BLaER1 treated with 17β-estradiol and CSF1 and Interleukin-3, amounts not matched to agents 10 nM and 100 nM (cell line): ENCODE results near the gene SETD9.

ENCODE experiments used
- H3K27ac ChIP-seq, 11 experiments: shearing (Covaris generic); formaldehyde crosslinking; 2 replicates each; pipeline ENCODE4 v1.8.1; 2022
- H3K27me3 ChIP-seq, 11 experiments: shearing (Covaris generic); formaldehyde crosslinking; 2 replicates each; pipeline ENCODE4 v1.8.1; 2022
- H3K36me3 ChIP-seq, 11 experiments: shearing (Covaris generic); formaldehyde crosslinking; 2 replicates each; pipeline ENCODE4 v1.8.1; 2022
- H3K4me1 ChIP-seq, 10 experiments: shearing (Covaris generic); formaldehyde crosslinking; 2 replicates each; pipeline ENCODE4 v1.8.1; 2022
- H3K4me2 ChIP-seq, 11 experiments: shearing (Covaris generic); formaldehyde crosslinking; 2 replicates each; pipeline ENCODE4 v1.8.1; 2022
- H3K4me3 ChIP-seq, 10 experiments: shearing (Covaris generic); formaldehyde crosslinking; 2 replicates each; pipeline ENCODE4 v1.8.1; 2022
- H3K9ac ChIP-seq, 11 experiments: shearing (Covaris generic); formaldehyde crosslinking; 2 replicates each; pipeline ENCODE4 v1.8.1; 2022
- H3K9me3 ChIP-seq, 11 experiments: shearing (Covaris generic); formaldehyde crosslinking; replicated peaks in 1 of 11; 2 replicates each; pipeline ENCODE4 v1.8.1; 2022
- H4K20me1 ChIP-seq, 11 experiments: shearing (Covaris generic); formaldehyde crosslinking; 2 replicates each; pipeline ENCODE4 v1.8.1; 2022
- Cebpa-rat ChIP-seq, 11 experiments: shearing (Covaris generic); IDR thresholded peaks; 2 replicates each; pipeline ENCODE4 v1.8.1; 2022

The SETD9 gene

GRCh38 chr5:56893251-56893951, 16.0 kb upstream of the SETD9 start:
- no peak overlapping the region for H3K4me3 ChIP-seq
- no peaks in the 10 kb centered on the region for H3K27me3 ChIP-seq
- H3K9ac ChIP-seq, result no peak overlapping the region
- peaks cover 73 to 91% (median 82%) of the 10 kb centered on the region in 11 experiments for H3K36me3 ChIP-seq
- peaks cover 0 to 5% (median 0%) of the 10 kb centered on the region in 10 experiments; a peak in 1 of 20 replicates for H3K4me1 ChIP-seq
- H4K20me1 ChIP-seq, result peaks cover 0 to 87% (median 8%) of the 10 kb centered on the region in 11 experiments; a peak in 10 of 22 replicates
- no peak overlapping the region for H3K27ac ChIP-seq
- no peak overlapping the region for H3K4me2 ChIP-seq
- H3K9me3 ChIP-seq, result peaks cover 0 to 7% (median 0%) of the 10 kb centered on the region in 11 experiments; a peak in 2 of 22 replicates
- no peak for TF ChIP-seq Cebpa-rat (IDR thresholded peaks at IDR 0.05)

- H3K27me3 ChIP-seq, result no peaks in the 10 kb centered on the region
- H3K4me2 ChIP-seq, result no peak overlapping the region
- peak in 6 of 11 experiments; percentile 13 to 45 (median 34); a peak in 4 of 22 replicates for TF ChIP-seq Cebpa-rat (IDR thresholded peaks at IDR 0.05)
- no peaks in the 10 kb centered on the region for H3K9me3 ChIP-seq
- H3K9ac ChIP-seq, result no peak overlapping the region
- peaks cover 41 to 57% (median 51%) of the 10 kb centered on the region in 11 experiments for H3K36me3 ChIP-seq
- H3K27ac ChIP-seq, result no peak overlapping the region
- H3K4me3 ChIP-seq, result no peak overlapping the region
- H4K20me1 ChIP-seq, result peaks cover 0 to 54% (median 6%) of the 10 kb centered on the region in 11 experiments; a peak in 9 of 22 replicates
- peaks cover 17 to 28% (median 19%) of the 10 kb centered on the region in 10 experiments for H3K4me1 ChIP-seq
Observed at GRCh38 chr5:56896763-56897162, 12.6 kb upstream of the SETD9 start.

- Histone ChIP-seq H3K36me3 (peaks cover 34 to 43% (median 38%) of the 10 kb centered on the region in 11 experiments), H3K4me3 (no peak overlapping the region), H3K4me1 (peaks cover 17 to 28% (median 19%) of the 10 kb centered on the region in 10 experiments), H3K9ac (no peak overlapping the region), H3K4me2 (no peak overlapping the region), H3K27me3 (no peaks in the 10 kb centered on the region), H4K20me1 (peaks cover 0 to 40% (median 6%) of the 10 kb centered on the region in 11 experiments; a peak in 9 of 22 replicates), H3K27ac (no peak overlapping the region), H3K9me3 (no peaks in the 10 kb centered on the region)
- TF ChIP-seq Cebpa-rat (IDR thresholded peaks at IDR 0.05), result no peak
Observed at GRCh38 chr5:56898213-56898612, 11.2 kb upstream of the SETD9 start.

GRCh38 chr5:56900395-56900794, 9.0 kb upstream of the SETD9 start:
- Histone ChIP-seq H3K4me2 (peak overlapping the region; percentile 59 to 94 (median 76)), H3K36me3 (peaks cover 13 to 22% (median 17%) of the 10 kb centered on the region in 11 experiments; a peak in 21 of 22 replicates), H3K4me3 (peak overlapping the region in 5 of 10 experiments; percentile 8 to 53 (median 39); a peak in 6 of 20 replicates), H3K27me3 (no peaks in the 10 kb centered on the region), H3K4me1 (peaks cover 17 to 28% (median 19%) of the 10 kb centered on the region in 10 experiments), H3K9ac (peak overlapping the region in 10 of 11 experiments; percentile 4 to 49 (median 33); a peak in 12 of 22 replicates), H3K27ac (peak overlapping the region in 8 of 11 experiments; percentile 6 to 49 (median 30); a peak in 12 of 22 replicates), H3K9me3 (peaks cover 0 to 11% (median 0%) of the 10 kb centered on the region in 11 experiments; a peak in 5 of 22 replicates), H4K20me1 (peaks cover 0 to 18% (median 0%) of the 10 kb centered on the region in 11 experiments; a peak in 5 of 22 replicates)
- no peak for TF ChIP-seq Cebpa-rat (IDR thresholded peaks at IDR 0.05)

- no peak for TF ChIP-seq Cebpa-rat (IDR thresholded peaks at IDR 0.05)
- peak overlapping the region in 9 of 11 experiments; percentile 4 to 49 (median 36); a peak in 11 of 22 replicates for H3K9ac ChIP-seq
- H3K4me1 ChIP-seq, result peaks cover 17 to 28% (median 19%) of the 10 kb centered on the region in 10 experiments
- peaks cover 10 to 15% (median 12%) of the 10 kb centered on the region in 11 experiments; a peak in 21 of 22 replicates for H3K36me3 ChIP-seq
- H3K4me2 ChIP-seq, result peak overlapping the region; percentile 59 to 94 (median 76)
- H3K27me3 ChIP-seq, result no peaks in the 10 kb centered on the region
- peak overlapping the region in 5 of 10 experiments; percentile 8 to 53 (median 39); a peak in 6 of 20 replicates for H3K4me3 ChIP-seq
- H3K27ac ChIP-seq, result peak overlapping the region in 7 of 11 experiments; percentile 12 to 49 (median 32); a peak in 8 of 22 replicates
- H3K9me3 ChIP-seq, result peaks cover 0 to 11% (median 0%) of the 10 kb centered on the region in 11 experiments; a peak in 6 of 22 replicates
- peaks cover 0 to 12% (median 0%) of the 10 kb centered on the region in 11 experiments; a peak in 5 of 22 replicates for H4K20me1 ChIP-seq
Observed at GRCh38 chr5:56900858-56901578, 8.4 kb upstream of the SETD9 start.

GRCh38 chr5:56908942-56909293, 478 bp upstream of the SETD9 start:
- Histone ChIP-seq H3K36me3 (peaks cover 0 to 13% (median 9%) of the 10 kb centered on the region in 11 experiments; a peak in 15 of 22 replicates), H3K9ac (peak overlapping the region; percentile 83 to 96 (median 91)), H3K4me3 (peak overlapping the region; percentile 58 to 78 (median 72)), H4K20me1 (no peaks in the 10 kb centered on the region), H3K4me1 (peaks cover 10 to 27% (median 24%) of the 10 kb centered on the region in 10 experiments), H3K9me3 (peaks cover 0 to 14% (median 3%) of the 10 kb centered on the region in 11 experiments; a peak in 8 of 22 replicates), H3K4me2 (peak overlapping the region; percentile 86 to 98 (median 90)), H3K27ac (peak overlapping the region; percentile 77 to 96 (median 91)), H3K27me3 (peaks cover 4 to 30% (median 24%) of the 10 kb centered on the region in 11 experiments; a peak in 17 of 22 replicates)
- no peak for TF ChIP-seq Cebpa-rat (IDR thresholded peaks at IDR 0.05)

GRCh38 chr5:56910210-56910965, 992 bp downstream of the SETD9 start:
- H4K20me1 ChIP-seq, result no peaks in the 10 kb centered on the region
- H3K27me3 ChIP-seq, result peaks cover 4 to 30% (median 24%) of the 10 kb centered on the region in 11 experiments; a peak in 17 of 22 replicates
- no peak for TF ChIP-seq Cebpa-rat (IDR thresholded peaks at IDR 0.05)
- H3K4me3 ChIP-seq, result peak overlapping the region; percentile 58 to 78 (median 72)
- H3K36me3 ChIP-seq, result peaks cover 3 to 22% (median 9%) of the 10 kb centered on the region in 11 experiments; a peak in 16 of 22 replicates
- peaks cover 10 to 27% (median 24%) of the 10 kb centered on the region in 10 experiments for H3K4me1 ChIP-seq
- peak overlapping the region; percentile 77 to 96 (median 91) for H3K27ac ChIP-seq
- H3K9ac ChIP-seq, result peak overlapping the region; percentile 83 to 96 (median 91)
- H3K4me2 ChIP-seq, result peak overlapping the region; percentile 73 to 96 (median 88)
- H3K9me3 ChIP-seq, result peaks cover 0 to 11% (median 3%) of the 10 kb centered on the region in 11 experiments; a peak in 5 of 22 replicates

GRCh38 chr5:56913766-56914165, 4.4 kb downstream of the SETD9 start:
- peaks cover 9 to 16% (median 12%) of the 10 kb centered on the region in 10 experiments for H3K4me1 ChIP-seq
- no peak overlapping the region for H3K9ac ChIP-seq
- H4K20me1 ChIP-seq, result peaks cover 0 to 10% (median 0%) of the 10 kb centered on the region in 11 experiments; a peak in 3 of 22 replicates
- TF ChIP-seq Cebpa-rat (IDR thresholded peaks at IDR 0.05), result no peak
- no peak overlapping the region for H3K27ac ChIP-seq
- peaks cover 15 to 43% (median 21%) of the 10 kb centered on the region in 11 experiments; a peak in 19 of 22 replicates for H3K36me3 ChIP-seq
- H3K4me2 ChIP-seq, result no peak overlapping the region
- no peak overlapping the region for H3K4me3 ChIP-seq
- H3K9me3 ChIP-seq, result no peaks in the 10 kb centered on the region
- H3K27me3 ChIP-seq, result peaks cover 0 to 6% (median 5%) of the 10 kb centered on the region in 11 experiments; a peak in 14 of 22 replicates
